ENCODE measurements around the gene MAP2. TPM values are rescaled to one million over a fixed set of nuclear protein-coding genes. Genes with fewer than 3 reads are reported as not detected.

Gene MAP2
- total and polyA plus RNA-seq, 10 of the 15 experiments (the other 5 are each of a cell fraction or from before 2014, with no cell fraction given) = 0.01 TPM; not detected in 9

DNA sequence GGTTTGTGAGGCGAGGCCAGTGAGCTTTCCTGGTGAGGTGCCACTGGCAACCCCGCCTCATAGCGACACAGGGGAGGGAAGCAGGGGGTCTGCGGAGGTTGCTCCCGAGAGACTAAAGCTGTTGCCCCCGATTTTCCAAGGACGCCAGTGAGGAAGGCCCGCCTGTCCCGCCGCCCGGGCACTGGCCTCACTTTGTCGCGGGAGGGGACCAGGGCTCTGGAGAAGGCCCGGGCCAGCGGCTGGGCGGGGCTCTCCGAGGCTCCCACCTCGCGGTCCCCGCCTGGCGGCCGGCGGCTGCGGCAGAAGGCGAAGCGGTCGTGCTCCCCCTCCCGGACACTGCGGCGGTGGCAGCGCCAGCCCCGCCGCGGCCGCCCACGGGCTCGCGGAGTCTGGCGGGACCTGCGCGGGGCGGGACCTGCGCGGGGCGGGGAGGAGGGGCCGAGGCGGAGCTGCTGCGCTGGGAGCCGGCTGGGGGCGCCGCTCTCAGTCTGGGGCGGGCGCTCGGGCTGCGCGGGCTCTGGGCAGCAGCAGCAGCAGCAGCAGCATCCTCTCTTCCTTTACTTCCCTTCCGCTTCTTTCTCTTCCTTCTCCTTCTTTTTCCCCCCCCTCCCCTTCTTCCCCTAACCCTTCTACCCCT, at the start of gene MAP2 (continued):
- TF ChIP-seq YY1 (IDR thresholded peaks at IDR 0.05; ENCODE audit: low read depth, low read length) = peak; percentile 40; the same call in 1 of the 2 replicates

DNA sequence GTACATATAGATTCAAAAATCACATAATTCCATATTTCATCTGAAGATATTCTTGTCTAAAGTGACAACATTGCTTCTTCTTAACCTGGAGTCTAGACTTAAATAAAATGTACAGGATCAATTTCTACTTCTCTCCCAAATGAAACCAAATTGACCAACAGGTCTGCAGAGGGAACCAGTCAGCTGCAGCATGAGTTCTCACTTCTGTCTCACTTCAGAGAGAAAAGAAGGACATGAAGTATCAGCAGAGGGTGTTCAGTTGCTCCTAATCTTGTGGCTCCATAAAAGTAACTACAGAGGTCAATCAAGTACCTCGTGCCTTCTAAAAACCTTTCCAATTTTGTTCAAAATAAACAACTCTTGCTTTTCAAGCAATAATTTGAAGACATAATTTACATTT, 47.2 kb upstream of the MAP2 start:
- H3K4me3 ChIP-seq = no peak overlapping the region
- TF ChIP-seq, protein P1, sequence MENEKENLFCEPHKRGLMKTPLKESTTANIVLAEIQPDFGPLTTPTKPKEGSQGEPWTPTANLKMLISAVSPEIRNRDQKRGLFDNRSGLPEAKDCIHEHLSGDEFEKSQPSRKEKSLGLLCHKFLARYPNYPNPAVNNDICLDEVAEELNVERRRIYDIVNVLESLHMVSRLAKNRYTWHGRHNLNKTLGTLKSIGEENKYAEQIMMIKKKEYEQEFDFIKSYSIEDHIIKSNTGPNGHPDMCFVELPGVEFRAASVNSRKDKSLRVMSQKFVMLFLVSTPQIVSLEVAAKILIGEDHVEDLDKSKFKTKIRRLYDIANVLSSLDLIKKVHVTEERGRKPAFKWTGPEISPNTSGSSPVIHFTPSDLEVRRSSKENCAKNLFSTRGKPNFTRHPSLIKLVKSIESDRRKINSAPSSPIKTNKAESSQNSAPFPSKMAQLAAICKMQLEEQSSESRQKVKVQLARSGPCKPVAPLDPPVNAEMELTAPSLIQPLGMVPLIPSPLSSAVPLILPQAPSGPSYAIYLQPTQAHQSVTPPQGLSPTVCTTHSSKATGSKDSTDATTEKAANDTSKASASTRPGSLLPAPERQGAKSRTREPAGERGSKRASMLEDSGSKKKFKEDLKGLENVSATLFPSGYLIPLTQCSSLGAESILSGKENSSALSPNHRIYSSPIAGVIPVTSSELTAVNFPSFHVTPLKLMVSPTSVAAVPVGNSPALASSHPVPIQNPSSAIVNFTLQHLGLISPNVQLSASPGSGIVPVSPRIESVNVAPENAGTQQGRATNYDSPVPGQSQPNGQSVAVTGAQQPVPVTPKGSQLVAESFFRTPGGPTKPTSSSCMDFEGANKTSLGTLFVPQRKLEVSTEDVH (IDR thresholded peaks at IDR 0.05; ENCODE audit: low read depth, partially characterized antibody) = no peak
- TF ChIP-seq ZNF207 (IDR thresholded peaks at IDR 0.05; ENCODE audit: borderline replicate concordance) (no peak), POLR2A (IDR thresholded peaks at IDR 0.05; ENCODE audit: low read depth, low read length) (no peak), PAX5 (IDR thresholded peaks at IDR 0.05; ENCODE audit: borderline replicate concordance, low read depth, low read length) (no peak), TCF12 (IDR thresholded peaks at IDR 0.05; ENCODE audit: low read depth, low read length) (no peak), CEBPB (IDR thresholded peaks at IDR 0.05; ENCODE audit: borderline replicate concordance in 1 of 2, low read depth in 2 of 2, low read length in 2 of 2) (no peak), STAT3 (IDR thresholded peaks at IDR 0.05; ENCODE audit: low read depth, low read length) (no peak)
- TF ChIP-seq, protein P2, sequence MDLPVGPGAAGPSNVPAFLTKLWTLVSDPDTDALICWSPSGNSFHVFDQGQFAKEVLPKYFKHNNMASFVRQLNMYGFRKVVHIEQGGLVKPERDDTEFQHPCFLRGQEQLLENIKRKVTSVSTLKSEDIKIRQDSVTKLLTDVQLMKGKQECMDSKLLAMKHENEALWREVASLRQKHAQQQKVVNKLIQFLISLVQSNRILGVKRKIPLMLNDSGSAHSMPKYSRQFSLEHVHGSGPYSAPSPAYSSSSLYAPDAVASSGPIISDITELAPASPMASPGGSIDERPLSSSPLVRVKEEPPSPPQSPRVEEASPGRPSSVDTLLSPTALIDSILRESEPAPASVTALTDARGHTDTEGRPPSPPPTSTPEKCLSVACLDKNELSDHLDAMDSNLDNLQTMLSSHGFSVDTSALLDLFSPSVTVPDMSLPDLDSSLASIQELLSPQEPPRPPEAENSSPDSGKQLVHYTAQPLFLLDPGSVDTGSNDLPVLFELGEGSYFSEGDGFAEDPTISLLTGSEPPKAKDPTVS (IDR thresholded peaks at IDR 0.05; ENCODE audit: low read depth, low read length) = no peak
- TF ChIP-seq, protein P3, sequence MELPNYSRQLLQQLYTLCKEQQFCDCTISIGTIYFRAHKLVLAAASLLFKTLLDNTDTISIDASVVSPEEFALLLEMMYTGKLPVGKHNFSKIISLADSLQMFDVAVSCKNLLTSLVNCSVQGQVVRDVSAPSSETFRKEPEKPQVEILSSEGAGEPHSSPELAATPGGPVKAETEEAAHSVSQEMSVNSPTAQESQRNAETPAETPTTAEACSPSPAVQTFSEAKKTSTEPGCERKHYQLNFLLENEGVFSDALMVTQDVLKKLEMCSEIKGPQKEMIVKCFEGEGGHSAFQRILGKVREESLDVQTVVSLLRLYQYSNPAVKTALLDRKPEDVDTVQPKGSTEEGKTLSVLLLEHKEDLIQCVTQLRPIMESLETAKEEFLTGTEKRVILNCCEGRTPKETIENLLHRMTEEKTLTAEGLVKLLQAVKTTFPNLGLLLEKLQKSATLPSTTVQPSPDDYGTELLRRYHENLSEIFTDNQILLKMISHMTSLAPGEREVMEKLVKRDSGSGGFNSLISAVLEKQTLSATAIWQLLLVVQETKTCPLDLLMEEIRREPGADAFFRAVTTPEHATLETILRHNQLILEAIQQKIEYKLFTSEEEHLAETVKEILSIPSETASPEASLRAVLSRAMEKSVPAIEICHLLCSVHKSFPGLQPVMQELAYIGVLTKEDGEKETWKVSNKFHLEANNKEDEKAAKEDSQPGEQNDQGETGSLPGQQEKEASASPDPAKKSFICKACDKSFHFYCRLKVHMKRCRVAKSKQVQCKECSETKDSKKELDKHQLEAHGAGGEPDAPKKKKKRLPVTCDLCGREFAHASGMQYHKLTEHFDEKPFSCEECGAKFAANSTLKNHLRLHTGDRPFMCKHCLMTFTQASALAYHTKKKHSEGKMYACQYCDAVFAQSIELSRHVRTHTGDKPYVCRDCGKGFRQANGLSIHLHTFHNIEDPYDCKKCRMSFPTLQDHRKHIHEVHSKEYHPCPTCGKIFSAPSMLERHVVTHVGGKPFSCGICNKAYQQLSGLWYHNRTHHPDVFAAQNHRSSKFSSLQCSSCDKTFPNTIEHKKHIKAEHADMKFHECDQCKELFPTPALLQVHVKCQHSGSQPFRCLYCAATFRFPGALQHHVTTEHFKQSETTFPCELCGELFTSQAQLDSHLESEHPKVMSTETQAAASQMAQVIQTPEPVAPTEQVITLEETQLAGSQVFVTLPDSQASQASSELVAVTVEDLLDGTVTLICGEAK (IDR thresholded peaks at IDR 0.05; ENCODE audit: borderline replicate concordance) = no peak
- TF ChIP-seq, protein P4, sequence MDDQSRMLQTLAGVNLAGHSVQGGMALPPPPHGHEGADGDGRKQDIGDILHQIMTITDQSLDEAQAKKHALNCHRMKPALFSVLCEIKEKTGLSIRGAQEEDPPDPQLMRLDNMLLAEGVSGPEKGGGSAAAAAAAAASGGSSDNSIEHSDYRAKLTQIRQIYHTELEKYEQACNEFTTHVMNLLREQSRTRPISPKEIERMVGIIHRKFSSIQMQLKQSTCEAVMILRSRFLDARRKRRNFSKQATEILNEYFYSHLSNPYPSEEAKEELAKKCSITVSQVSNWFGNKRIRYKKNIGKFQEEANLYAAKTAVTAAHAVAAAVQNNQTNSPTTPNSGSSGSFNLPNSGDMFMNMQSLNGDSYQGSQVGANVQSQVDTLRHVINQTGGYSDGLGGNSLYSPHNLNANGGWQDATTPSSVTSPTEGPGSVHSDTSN (IDR thresholded peaks at IDR 0.05; ENCODE audit: insufficient replicate concordance, low read depth, low read length) = no peak
- SMC1A ChIA-PET (ENCODE audit: uncharacterized antibody, unreplicated experiment) = no interaction called here
- 0% methylated on average over 1 of the region's 1 CpG for WGBS (ENCODE audit: insufficient coverage, insufficient replicate concordance, low lambda C conversion rate, missing lambda C conversion rate)
- no peaks in the 10 kb centered on the region for H3K36me3 ChIP-seq (ENCODE audit: control insufficient read depth in 2 of 2, insufficient read depth in 2 of 2, low read length in 1 of 2)
- ATAC-seq (no peak), FAIRE-seq (no peak), DNase-seq (ENCODE audit: low read depth, low spot score) (no peak)
- no peaks in the 10 kb centered on the region for H3K79me2 ChIP-seq (ENCODE audit: control insufficient read depth, insufficient read depth, low read length)
- no peaks in the 10 kb centered on the region for H3K27me3 ChIP-seq (replicated peaks in 1 of 2; ENCODE audit: control insufficient read depth in 2 of 2, insufficient read depth in 2 of 2, low read length in 1 of 2)
- POLR2A ChIA-PET = no interaction called here
- H3K9ac ChIP-seq (ENCODE audit: control insufficient read depth, insufficient read depth, low read length) = no peak overlapping the region
- no peaks in the 10 kb centered on the region; the same call in 1 of the 3 replicates for H3K9me3 ChIP-seq (replicated peaks; ENCODE audit: control insufficient read depth, insufficient read depth, low read length)
- RAD21 ChIA-PET (ENCODE audit: unreplicated experiment) = no interaction called here
- in situ Hi-C loops (cut with MboI) (no loop called here), intact Hi-C loops (cut with micrococcal nuclease; ENCODE audit: unreplicated experiment) (no loop called here)
- H3K27ac ChIP-seq (ENCODE audit: control insufficient read depth, insufficient read depth) = no peak overlapping the region
- BruUV-seq (replicated peaks) = no TSS peak
- CTCF ChIA-PET = no interaction called here
- H2AFZ ChIP-seq (ENCODE audit: control insufficient read depth, low read depth, low read length) = no peak overlapping the region
- H3K4me2 ChIP-seq (ENCODE audit: control insufficient read depth, insufficient read depth) = no peak overlapping the region
- peaks cover 5% of the 10 kb centered on the region; the same call in 1 of the 2 replicates for H3K4me1 ChIP-seq (ENCODE audit: control insufficient read depth, insufficient read depth, low read length)
- H4K20me1 ChIP-seq (ENCODE audit: control insufficient read depth, insufficient read depth) = no peaks in the 10 kb centered on the region

Data from GM12878 (cell line).